ENCODE measurements around the gene CFAP47. TPM values are rescaled to one million over a fixed set of nuclear protein-coding genes. Genes with fewer than 3 reads are reported as not detected.

The CFAP47 gene
- total and polyA plus RNA-seq, 7 experiments from 2014 or later: not detected

DNA sequence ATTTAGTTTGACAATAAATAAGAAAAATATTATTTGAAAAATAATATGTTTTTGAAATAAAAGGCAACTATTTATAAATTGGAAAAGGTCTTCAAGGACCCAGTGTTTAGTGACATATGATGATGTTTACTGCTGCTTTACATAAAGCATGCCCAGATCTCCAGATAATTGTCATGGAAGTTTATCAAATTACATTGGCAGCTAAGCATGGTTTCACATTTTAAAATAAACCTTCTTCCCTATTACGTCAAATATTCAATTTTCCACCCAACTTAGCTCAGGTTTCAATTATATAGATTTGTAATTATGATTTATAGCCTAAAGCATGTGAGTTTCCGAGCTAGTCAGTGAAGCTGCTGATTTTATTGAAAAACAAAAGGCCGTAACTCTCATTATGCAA is 417.2 kb downstream of the CFAP47 start:
- no peak for DNase-seq
- Histone ChIP-seq H3K27me3 (ENCODE audit: control insufficient read depth in 2 of 2, insufficient read depth in 2 of 2, low read length in 2 of 2) (no peaks in the 10 kb centered on the region), H3K9me3 (ENCODE audit: control insufficient read depth in 2 of 3, low read length in 3 of 3) (no peaks in the 10 kb centered on the region), H3K4me1 (ENCODE audit: control insufficient read depth in 2 of 2, insufficient read depth in 2 of 2, low read length in 2 of 2) (no peaks in the 10 kb centered on the region), H3K4me3 (ENCODE audit: low read length) (no peak overlapping the region), H3K27ac (ENCODE audit: low read depth, low read length) (no peak overlapping the region), H3K36me3 (ENCODE audit: control insufficient read depth in 2 of 3, insufficient read depth in 3 of 3, low read length in 3 of 3) (no peaks in the 10 kb centered on the region)
- no peaks in the 10 kb centered on the region for H3K36me3 Mint-ChIP-seq
- H3K27ac Mint-ChIP-seq: no peak overlapping the region
- intact Hi-C loops (cut with micrococcal nuclease): no loop called here
- no peaks in the 10 kb centered on the region for H3K4me1 Mint-ChIP-seq
- ATAC-seq: no peak
- H3K27me3 Mint-ChIP-seq: no peaks in the 10 kb centered on the region
- H3K4me3 Mint-ChIP-seq: no peak overlapping the region
- CTCF ChIA-PET: no interaction called here
- POLR2A ChIA-PET: no interaction called here
- H3K9me3 Mint-ChIP-seq: peaks cover 0 to 11% (median 2%) of the 10 kb centered on the region in 11 donors

DNA sequence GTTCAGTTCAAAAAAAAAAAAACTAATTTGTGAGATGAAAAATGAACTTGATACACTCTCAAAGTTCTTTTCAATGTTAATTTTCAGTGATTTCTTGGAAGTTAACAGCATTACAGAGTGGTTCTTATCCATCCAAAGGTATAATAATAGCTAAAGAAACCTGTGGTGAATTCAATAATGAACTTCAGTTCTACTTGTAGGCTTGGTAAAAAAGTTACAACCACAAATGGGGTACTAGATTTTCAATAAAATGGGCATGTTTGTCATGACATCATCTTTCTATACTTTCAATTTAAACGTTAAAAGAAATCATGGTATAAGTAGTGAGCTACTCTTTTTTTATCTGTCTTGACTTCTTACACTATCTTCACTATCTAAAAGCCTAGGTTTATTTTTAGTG is 424.8 kb downstream of the CFAP47 start:
- Histone ChIP-seq H3K27ac (ENCODE audit: low read depth, low read length) (no peak overlapping the region), H3K27me3 (ENCODE audit: control insufficient read depth in 2 of 2, insufficient read depth in 2 of 2, low read length in 2 of 2) (no peaks in the 10 kb centered on the region), H3K9me3 (ENCODE audit: control insufficient read depth in 2 of 3, low read length in 3 of 3) (no peaks in the 10 kb centered on the region), H3K4me1 (ENCODE audit: control insufficient read depth in 2 of 2, insufficient read depth in 2 of 2, low read length in 2 of 2) (no peaks in the 10 kb centered on the region), H3K4me3 (ENCODE audit: low read length) (no peak overlapping the region), H3K36me3 (ENCODE audit: control insufficient read depth in 2 of 3, insufficient read depth in 3 of 3, low read length in 3 of 3) (no peaks in the 10 kb centered on the region)
- Mint-ChIP-seq H3K4me3 (no peak overlapping the region), H3K27ac (no peak overlapping the region), H3K36me3 (no peaks in the 10 kb centered on the region), H3K27me3 (no peaks in the 10 kb centered on the region), H3K4me1 (no peaks in the 10 kb centered on the region), H3K9me3 (peaks cover 0 to 4% (median 0%) of the 10 kb centered on the region in 11 donors)
- CTCF ChIA-PET: no interaction called here
- POLR2A ChIA-PET: no interaction called here
- intact Hi-C loops (cut with micrococcal nuclease): no loop called here
- DNase-seq (no peak), ATAC-seq (no peak)

- Histone ChIP-seq H3K36me3 (ENCODE audit: control insufficient read depth in 2 of 3, insufficient read depth in 3 of 3, low read length in 3 of 3) (no peaks in the 10 kb centered on the region), H3K27me3 (ENCODE audit: control insufficient read depth in 2 of 2, insufficient read depth in 2 of 2, low read length in 2 of 2) (no peaks in the 10 kb centered on the region), H3K9me3 (ENCODE audit: control insufficient read depth in 2 of 3, low read length in 3 of 3) (no peaks in the 10 kb centered on the region), H3K4me1 (ENCODE audit: control insufficient read depth in 2 of 2, insufficient read depth in 2 of 2, low read length in 2 of 2) (no peaks in the 10 kb centered on the region), H3K4me3 (ENCODE audit: low read length) (no peak overlapping the region), H3K27ac (ENCODE audit: low read depth, low read length) (no peak overlapping the region)
- no peak overlapping the region for H3K27ac Mint-ChIP-seq
- no peaks in the 10 kb centered on the region for H3K36me3 Mint-ChIP-seq
- intact Hi-C loops (cut with micrococcal nuclease): no loop called here
- CTCF ChIA-PET: no interaction called here
- H3K27me3 Mint-ChIP-seq: no peaks in the 10 kb centered on the region
- H3K4me1 Mint-ChIP-seq: peaks cover 0 to 2% (median 0%) of the 10 kb centered on the region in 7 donors
- ATAC-seq (no peak), DNase-seq (no peak)
- no peak overlapping the region for H3K4me3 Mint-ChIP-seq
- POLR2A ChIA-PET: no interaction called here
- H3K9me3 Mint-ChIP-seq: peaks cover 0 to 1% (median 0%) of the 10 kb centered on the region in 11 donors
These were observed 429.0 kb downstream of the CFAP47 start for GRCh38 chrX:36348509-36348908.

- intact Hi-C loops (cut with micrococcal nuclease): no loop called here
- no peaks in the 10 kb centered on the region for H3K4me1 Mint-ChIP-seq
- Histone ChIP-seq H3K9me3 (ENCODE audit: control insufficient read depth in 2 of 3, low read length in 3 of 3) (no peaks in the 10 kb centered on the region), H3K36me3 (ENCODE audit: control insufficient read depth in 2 of 3, insufficient read depth in 3 of 3, low read length in 3 of 3) (no peaks in the 10 kb centered on the region), H3K4me3 (ENCODE audit: low read length) (no peak overlapping the region), H3K4me1 (ENCODE audit: control insufficient read depth in 2 of 2, insufficient read depth in 2 of 2, low read length in 2 of 2) (no peaks in the 10 kb centered on the region), H3K27me3 (ENCODE audit: control insufficient read depth in 2 of 2, insufficient read depth in 2 of 2, low read length in 2 of 2) (no peaks in the 10 kb centered on the region), H3K27ac (ENCODE audit: low read depth, low read length) (no peak overlapping the region)
- H3K27me3 Mint-ChIP-seq: no peaks in the 10 kb centered on the region
- no peak for ATAC-seq
- H3K36me3 Mint-ChIP-seq: no peaks in the 10 kb centered on the region
- ChIA-PET POLR2A (no interaction called here), CTCF (no interaction called here)
- peaks cover 0 to 9% (median 1%) of the 10 kb centered on the region in 11 donors for H3K9me3 Mint-ChIP-seq
- no peak overlapping the region for H3K27ac Mint-ChIP-seq
- no peak overlapping the region for H3K4me3 Mint-ChIP-seq
- no peak for DNase-seq
These were observed 438.3 kb downstream of the CFAP47 start for GRCh38 chrX:36357855-36358254.

- CTCF ChIA-PET: no interaction called here
- no peaks in the 10 kb centered on the region for H3K4me1 Mint-ChIP-seq
- H3K27ac Mint-ChIP-seq: no peak overlapping the region
- H3K27me3 Mint-ChIP-seq: no peaks in the 10 kb centered on the region
- H3K4me1 ChIP-seq (ENCODE audit: control insufficient read depth in 2 of 2, insufficient read depth in 2 of 2, low read length in 2 of 2): no peaks in the 10 kb centered on the region
- ATAC-seq (no peak), DNase-seq (no peak)
- no peaks in the 10 kb centered on the region for H3K36me3 Mint-ChIP-seq
- peaks cover 0 to 9% (median 0%) of the 10 kb centered on the region in 11 donors for H3K9me3 Mint-ChIP-seq
- no peak overlapping the region for H3K4me3 ChIP-seq (ENCODE audit: low read length)
- no peaks in the 10 kb centered on the region for H3K9me3 ChIP-seq (ENCODE audit: control insufficient read depth in 2 of 3, low read length in 3 of 3)
- H3K4me3 Mint-ChIP-seq: no peak overlapping the region
- intact Hi-C loops (cut with micrococcal nuclease): no loop called here
- H3K36me3 ChIP-seq (ENCODE audit: control insufficient read depth in 2 of 3, insufficient read depth in 3 of 3, low read length in 3 of 3): no peaks in the 10 kb centered on the region
- POLR2A ChIA-PET: no interaction called here
- H3K27me3 ChIP-seq (ENCODE audit: control insufficient read depth in 2 of 2, insufficient read depth in 2 of 2, low read length in 2 of 2): no peaks in the 10 kb centered on the region
- no peak overlapping the region for H3K27ac ChIP-seq (ENCODE audit: low read depth, low read length)
These were observed 444.7 kb downstream of the CFAP47 start for GRCh38 chrX:36364262-36364661.

DNA sequence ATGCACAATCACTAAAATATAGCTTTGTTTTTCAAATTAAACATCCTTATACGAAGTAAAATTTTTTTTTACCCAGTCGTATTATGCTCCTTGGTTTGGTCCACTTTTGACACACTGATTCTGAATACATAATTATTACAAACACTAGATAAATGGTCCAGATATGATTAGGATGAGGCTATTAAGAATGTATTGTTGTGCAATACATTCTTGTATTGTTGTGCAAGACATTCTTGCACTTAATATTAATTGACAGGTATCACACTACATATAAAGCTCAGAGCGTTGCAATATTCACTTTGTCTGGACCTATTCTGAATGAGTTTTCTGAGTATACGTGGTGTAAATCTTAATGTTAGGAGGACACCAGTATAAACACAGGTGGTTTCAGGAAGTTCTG is 464.0 kb downstream of the CFAP47 start:
- CTCF ChIA-PET: no interaction called here
- Histone ChIP-seq H3K4me3 (ENCODE audit: low read length) (no peak overlapping the region), H3K27ac (ENCODE audit: low read depth, low read length) (no peak overlapping the region), H3K4me1 (ENCODE audit: control insufficient read depth in 2 of 2, insufficient read depth in 2 of 2, low read length in 2 of 2) (no peaks in the 10 kb centered on the region), H3K36me3 (ENCODE audit: control insufficient read depth in 2 of 3, insufficient read depth in 3 of 3, low read length in 3 of 3) (no peaks in the 10 kb centered on the region), H3K27me3 (ENCODE audit: control insufficient read depth in 2 of 2, insufficient read depth in 2 of 2, low read length in 2 of 2) (no peaks in the 10 kb centered on the region), H3K9me3 (ENCODE audit: control insufficient read depth in 2 of 3, low read length in 3 of 3) (no peaks in the 10 kb centered on the region)
- Mint-ChIP-seq H3K9me3 (peaks cover 0 to 5% (median 0%) of the 10 kb centered on the region in 11 donors), H3K36me3 (no peaks in the 10 kb centered on the region), H3K4me3 (no peak overlapping the region), H3K27me3 (no peaks in the 10 kb centered on the region), H3K27ac (no peak overlapping the region), H3K4me1 (no peaks in the 10 kb centered on the region)
- intact Hi-C loops (cut with micrococcal nuclease): no loop called here
- POLR2A ChIA-PET: no interaction called here
- no peak for DNase-seq
- no peak for ATAC-seq

DNA sequence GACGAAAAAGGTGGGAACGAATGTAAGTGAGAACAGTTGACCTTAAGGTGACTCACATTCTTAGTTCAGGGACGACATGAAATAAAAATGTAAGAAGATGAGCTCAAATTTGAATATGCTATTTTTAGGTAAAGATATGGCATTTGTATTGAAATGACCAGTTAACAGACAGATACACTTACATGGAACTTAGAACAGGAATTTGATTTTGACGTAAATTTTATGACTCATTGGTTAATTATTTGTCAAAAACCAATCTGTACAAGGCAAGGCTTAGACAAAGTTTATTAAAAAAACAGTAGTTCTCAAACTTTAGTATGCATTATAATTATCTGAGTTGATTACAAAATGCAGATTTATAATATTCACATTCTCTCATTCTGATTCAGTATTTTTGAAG is 469.4 kb downstream of the CFAP47 start:
- no peak overlapping the region for H3K4me3 Mint-ChIP-seq
- POLR2A ChIA-PET: no interaction called here
- CTCF ChIA-PET: no interaction called here
- intact Hi-C loops (cut with micrococcal nuclease): no loop called here
- H3K27me3 Mint-ChIP-seq: no peaks in the 10 kb centered on the region
- Histone ChIP-seq H3K27me3 (ENCODE audit: control insufficient read depth in 2 of 2, insufficient read depth in 2 of 2, low read length in 2 of 2) (no peaks in the 10 kb centered on the region), H3K9me3 (ENCODE audit: control insufficient read depth in 2 of 3, low read length in 3 of 3) (no peaks in the 10 kb centered on the region), H3K27ac (ENCODE audit: low read depth, low read length) (no peak overlapping the region), H3K36me3 (ENCODE audit: control insufficient read depth in 2 of 3, insufficient read depth in 3 of 3, low read length in 3 of 3) (no peaks in the 10 kb centered on the region), H3K4me1 (ENCODE audit: control insufficient read depth in 2 of 2, insufficient read depth in 2 of 2, low read length in 2 of 2) (no peaks in the 10 kb centered on the region), H3K4me3 (ENCODE audit: low read length) (no peak overlapping the region)
- no peaks in the 10 kb centered on the region for H3K36me3 Mint-ChIP-seq
- no peaks in the 10 kb centered on the region for H3K4me1 Mint-ChIP-seq
- DNase-seq: no peak
- no peak for ATAC-seq
- no peak overlapping the region for H3K27ac Mint-ChIP-seq
- peaks cover 0 to 5% (median 2%) of the 10 kb centered on the region in 11 donors for H3K9me3 Mint-ChIP-seq
